Head of caudate nucleus (tissue), 42 donors: Measurements from ENCODE around the gene CDIPT.
A peak's percentile ranks its signal among the peaks of the same experiment; 100 is the strongest.
"Not testable (repeated sequence)": the region's sequence is repeated elsewhere in the genome, so short reads cannot be mapped to it uniquely, and the experiment has no call there.

Experiments
- DNase-seq, 42 donors: peaks; one replicate each; pipeline versions ENCODE4 v3.0.0 to v3.0.0-alpha.2; 2020 to 2021; ENCODE audit warnings: mixed read lengths in 7 of 42
- intact Hi-C: fragments of 100-400 bp; cut with DNase I; formaldehyde crosslinking; loops from one replicate; pipeline ENCODE4 v1.15.0; 2022

CDIPT gene, protein sequence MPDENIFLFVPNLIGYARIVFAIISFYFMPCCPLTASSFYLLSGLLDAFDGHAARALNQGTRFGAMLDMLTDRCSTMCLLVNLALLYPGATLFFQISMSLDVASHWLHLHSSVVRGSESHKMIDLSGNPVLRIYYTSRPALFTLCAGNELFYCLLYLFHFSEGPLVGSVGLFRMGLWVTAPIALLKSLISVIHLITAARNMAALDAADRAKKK

DNA sequence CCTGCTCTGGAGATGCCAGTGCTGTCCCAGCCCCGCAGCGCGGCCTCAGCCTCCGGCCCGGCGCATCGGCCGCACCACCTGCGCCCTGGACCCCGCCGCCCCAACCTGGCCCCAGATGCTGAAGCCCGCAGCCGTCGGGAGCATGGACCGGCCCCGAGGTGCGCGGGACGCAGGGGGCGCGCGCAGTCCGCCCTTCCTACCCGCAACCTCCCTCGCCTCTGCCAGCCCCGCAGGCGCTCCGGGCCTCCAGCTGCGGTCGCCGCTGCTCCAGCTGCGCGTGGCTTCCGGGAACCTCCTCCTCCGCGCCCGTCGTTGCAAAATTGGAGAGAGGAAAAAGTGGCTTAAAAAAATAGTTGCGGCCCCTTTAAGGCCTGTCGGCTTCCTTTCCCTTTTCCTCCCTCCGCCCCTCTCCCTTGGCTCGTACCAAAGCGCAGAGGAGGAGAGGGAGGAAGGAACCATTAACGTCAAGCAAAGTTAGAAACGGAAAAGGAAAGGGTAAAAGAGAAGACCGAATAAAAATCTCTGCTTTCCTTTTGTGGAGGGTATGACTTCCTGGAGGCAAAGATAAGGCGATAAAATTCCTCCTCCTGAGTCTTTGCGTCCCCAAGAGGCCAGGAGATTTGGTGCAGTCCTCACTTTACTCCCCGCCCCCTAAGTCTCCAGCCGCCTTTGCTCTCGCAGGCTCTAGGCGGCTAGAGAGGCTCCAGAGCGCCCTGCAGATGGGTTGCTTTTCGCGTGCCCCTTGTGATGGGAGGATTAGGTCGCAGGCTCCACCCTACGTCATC is at the start of gene CDIPT:
Gene CDIPT, minus strand, starts transcription at position 343 of the 785 bp plus-strand sequence. CDS start 369 bp downstream, outside the sequence.
- intact Hi-C loops = loop anchor here (5.0 kb wide), 2 partner anchors 34 to 41 kb away; partner anchors contain the start of genes MVP and SEZ6L2

DNA sequence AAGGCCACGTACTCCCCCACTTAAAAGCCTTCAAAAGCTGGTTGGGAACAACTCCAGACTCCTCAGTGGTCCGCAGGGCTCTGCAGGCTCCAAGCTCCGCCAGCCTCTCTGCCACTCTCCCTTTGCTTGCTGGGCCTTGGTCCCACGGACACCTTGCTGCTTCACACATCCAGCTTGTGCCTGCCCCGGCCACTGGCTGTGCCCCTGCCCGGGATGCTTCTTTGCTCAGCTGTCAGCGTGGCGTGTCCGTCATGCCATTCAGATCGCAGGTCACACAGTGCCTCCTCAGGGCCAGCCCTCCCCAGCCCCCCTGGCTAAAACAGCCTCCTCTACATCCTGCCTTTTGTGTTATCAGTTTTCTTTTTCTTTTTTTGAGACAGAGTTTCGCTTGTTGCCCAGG is 49.1 kb upstream of the CDIPT start:
- DNase-seq = no peak
- intact Hi-C loops = no loop called here

More for the DNA sequence above, at the start of gene CDIPT:
- DNase-seq = peak; percentile 87 to 99 (median 96)

DNA sequence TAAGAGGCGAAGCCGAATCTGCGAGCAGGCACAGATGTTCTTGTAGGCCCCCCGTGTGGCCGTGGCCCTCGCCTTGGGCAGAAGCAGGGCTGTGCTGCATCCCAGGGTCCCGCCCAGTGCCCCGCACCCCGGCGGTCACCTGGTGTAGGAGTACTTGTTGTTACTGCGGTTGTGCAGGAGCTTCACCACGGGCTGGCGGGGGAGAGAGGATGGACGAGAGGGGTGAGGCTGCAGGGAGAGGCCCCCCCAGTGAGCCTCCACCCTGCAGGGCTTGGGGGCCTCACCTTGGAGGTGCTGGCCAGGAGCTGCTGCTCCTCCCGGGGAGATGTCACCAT is 48.6 kb upstream of the CDIPT start:
- intact Hi-C loops = no loop called here
- DNase-seq = no peak

GRCh38 chr16:29910819-29911675 is 48.0 kb upstream of the CDIPT start:
- DNase-seq = no peak
- intact Hi-C loops = no loop called here

GRCh38 chr16:29909851-29910250 is 46.8 kb upstream of the CDIPT start:
- intact Hi-C loops, DNase-seq: not testable (repeated sequence)

DNA sequence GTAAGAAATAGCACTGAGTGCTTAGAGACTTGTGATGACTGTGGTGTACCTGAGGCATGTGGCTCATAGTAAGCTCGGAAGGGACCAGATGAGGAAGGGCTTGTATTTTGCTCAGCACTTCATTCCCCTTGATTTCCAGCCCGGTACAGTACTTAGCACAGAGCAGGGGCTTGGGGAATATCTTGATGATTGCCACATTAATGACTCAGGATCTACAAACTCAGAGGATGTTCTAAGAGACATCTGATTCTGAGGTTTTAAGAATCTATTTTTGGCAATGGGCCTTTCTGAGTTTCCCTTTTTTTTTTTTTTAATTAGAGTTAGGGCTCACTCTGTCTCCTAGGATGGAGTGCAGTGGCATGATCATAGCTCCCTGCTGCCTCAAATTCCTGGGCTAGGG is 46.4 kb upstream of the CDIPT start:
- DNase-seq = no peak
- intact Hi-C loops = no loop called here

- intact Hi-C loops = no loop called here
- DNase-seq = no peak
Measured at GRCh38 chr16:29908719-29909220, 45.7 kb upstream of the CDIPT start.

DNA sequence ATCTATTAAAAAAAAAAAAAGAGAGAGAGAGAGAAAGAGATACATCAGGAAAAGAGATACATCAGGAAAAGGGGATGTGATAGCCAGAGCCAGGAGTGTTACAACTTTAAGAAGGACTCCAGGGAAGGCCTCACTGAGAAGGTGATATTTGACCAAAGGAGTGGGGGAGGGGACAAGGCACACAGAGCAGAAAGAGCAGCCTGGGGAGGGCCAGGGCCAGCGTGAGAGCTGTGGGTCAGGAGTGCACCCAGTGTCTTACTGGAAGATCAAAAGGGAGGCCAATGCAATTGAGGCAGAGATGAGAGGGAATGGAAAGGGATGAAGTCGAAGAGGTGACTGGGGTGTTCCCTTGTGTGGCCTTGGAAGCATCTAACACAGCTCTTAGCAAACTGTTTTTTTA is 44.9 kb upstream of the CDIPT start:
- DNase-seq = no peak
- intact Hi-C loops = no loop called here

- DNase-seq = peak in 1 of 42 donors; percentile 26
- intact Hi-C loops = no loop called here
Measured at GRCh38 chr16:29906520-29907244, 43.7 kb upstream of the CDIPT start.

- intact Hi-C loops = no loop called here
- no peak for DNase-seq
Measured at GRCh38 chr16:29905668-29906067, 42.6 kb upstream of the CDIPT start.

GRCh38 chr16:29904947-29905346 is 41.9 kb upstream of the CDIPT start:
- DNase-seq = no peak
- intact Hi-C loops = no loop called here

DNA sequence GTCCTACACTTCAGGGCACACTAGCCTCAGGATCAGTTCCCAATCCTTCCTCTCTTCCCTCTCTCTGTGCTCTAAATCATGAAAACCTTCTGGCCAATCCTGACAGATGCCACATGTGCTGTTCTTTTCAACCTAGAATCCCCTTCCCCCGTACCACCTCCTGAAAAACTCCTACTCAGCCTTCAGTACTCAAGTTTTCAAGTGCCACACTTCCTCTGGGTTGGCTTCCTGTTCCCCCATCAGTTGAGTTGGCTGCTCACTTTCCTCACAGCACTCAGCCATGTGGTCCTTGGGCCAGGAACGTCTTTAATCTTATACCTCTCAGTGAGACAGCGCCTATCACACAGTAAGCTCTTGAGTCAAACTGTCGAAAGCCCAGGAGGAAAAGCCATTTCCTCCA is 40.6 kb upstream of the CDIPT start:
- DNase-seq = no peak
- intact Hi-C loops = no loop called here

DNA sequence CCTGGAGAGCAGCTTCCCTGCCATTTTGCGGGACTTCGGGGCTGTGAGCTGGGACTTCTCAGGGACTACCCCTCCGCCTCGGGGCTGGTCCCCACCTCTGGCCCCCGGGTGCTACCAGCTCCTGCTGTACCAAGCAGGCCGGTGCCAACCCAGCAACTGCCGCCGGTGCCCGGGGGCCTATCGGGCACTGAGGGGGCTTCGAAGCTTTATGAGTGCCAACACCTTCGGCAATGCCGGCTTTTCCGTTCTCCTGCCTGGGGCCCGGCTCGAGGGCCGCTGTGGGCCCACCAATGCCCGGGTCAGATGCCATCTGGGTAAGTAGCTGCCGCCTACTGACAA is 38.5 kb upstream of the CDIPT start:
- no peak for DNase-seq
- intact Hi-C loops = no loop called here

DNA sequence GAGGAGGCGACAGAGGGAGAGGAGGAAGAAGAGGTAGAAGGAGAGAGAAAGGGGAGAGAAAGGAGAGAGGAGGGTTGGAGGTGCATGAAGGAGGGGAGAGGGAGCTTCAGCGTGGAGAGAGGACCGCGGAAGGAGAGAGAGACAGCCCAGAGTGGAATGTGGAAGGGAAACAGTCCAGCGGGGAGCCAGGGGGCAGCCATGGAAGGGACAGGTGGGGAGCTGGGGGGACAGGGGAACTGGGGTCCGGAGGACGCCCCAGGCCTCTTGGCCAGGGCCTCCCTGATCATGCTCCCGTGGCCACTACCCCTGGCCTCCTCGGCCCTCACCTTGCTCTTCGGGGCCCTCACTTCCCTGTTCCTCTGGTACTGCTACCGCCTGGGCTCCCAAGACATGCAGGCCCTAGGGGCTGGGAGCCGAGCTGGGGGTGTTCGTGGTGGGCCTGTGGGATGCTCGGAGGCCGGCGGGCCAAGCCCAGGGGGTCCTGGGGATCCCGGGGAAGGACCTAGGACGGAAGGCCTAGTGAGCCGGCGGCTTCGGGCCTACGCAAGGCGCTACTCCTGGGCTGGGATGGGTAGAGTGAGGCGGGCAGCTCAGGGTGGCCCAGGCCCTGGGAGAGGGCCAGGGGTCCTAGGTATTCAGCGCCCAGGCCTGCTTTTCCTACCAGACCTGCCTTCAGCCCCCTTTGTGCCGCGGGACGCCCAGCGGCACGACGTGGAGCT is 38.0 kb upstream of the CDIPT start:
- intact Hi-C loops = no loop called here
- no peak for DNase-seq

DNA sequence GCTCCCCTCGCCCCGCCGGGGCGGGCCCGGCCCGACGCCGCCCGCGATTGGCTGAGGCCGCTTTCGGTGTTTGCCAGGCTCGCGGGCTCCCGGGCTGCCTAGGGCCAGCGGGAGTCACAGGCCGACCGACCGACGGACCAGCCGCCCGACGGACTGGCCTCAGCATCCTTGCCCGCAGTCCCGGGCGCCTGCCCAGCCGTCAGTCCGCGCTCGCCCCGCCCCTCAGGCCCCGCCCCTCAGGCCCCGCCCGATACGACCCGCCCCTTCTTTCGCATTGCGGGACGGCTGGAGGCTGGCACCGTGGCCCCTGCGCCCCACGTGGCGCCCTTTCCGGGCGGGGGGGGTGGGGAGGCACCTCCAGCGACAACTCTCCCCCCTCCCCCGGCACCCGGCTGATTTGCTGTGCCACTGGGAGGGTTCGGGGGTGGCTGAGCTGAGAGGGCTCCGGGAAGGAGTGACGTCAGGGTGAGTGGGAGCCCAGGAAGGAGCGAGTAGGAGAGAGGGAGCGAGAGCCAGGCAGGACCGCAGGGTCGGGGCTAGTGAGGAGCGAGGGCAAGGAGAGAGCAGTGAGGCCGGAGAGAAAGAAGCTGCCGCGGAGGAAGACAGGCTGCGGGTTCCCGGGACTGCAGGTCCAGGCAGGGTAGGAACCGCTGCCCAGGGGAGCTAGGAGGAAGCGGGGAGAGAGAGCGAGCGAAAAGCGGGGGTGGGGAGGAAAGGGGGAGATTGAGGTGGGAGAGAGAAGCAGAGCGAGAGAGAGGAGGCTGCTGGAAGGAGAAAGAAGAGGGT is 37.3 kb upstream of the CDIPT start, which contains the start of gene ASPHD1:
Gene ASPHD1, plus strand, starts transcription at position 387 of the 786 bp plus-strand sequence. CDS start 484 bp downstream, outside the sequence.
- DNase-seq = peak; percentile 84 to 99 (median 95)
- intact Hi-C loops = no loop called here

- intact Hi-C loops = loop anchor here (5.0 kb wide), 1 partner anchor 37 kb away; the partner anchor contains the start of gene CDIPT
- peak; percentile 63 to 95 (median 84) for DNase-seq
Measured at GRCh38 chr16:29899516-29900101, 36.6 kb upstream of the CDIPT start, which contains the start of gene SEZ6L2. SEZ6L2 (minus strand) TSS chr16:29899550; CDS start chr16:29899019, 531 bp downstream.
